Stimulated activated CD8-positive, alpha-beta memory T cell treated with anti-CD3 and anti-CD28 coated beads, Interleukin-2, amount 100 ng/mL, for 1 hour (primary cell): Measurements from ENCODE around the gene THADA.
"Not testable (repeated sequence)": the region's sequence is repeated elsewhere in the genome, so short reads cannot be mapped to it uniquely, and the experiment has no call there.

Experiments
- DNase-seq, 2 donors: peaks; one replicate each; pipeline ENCODE4 v3.0.0-alpha.2; 2020; ENCODE audit warnings: low read depth in 2 of 2

THADA gene, protein sequence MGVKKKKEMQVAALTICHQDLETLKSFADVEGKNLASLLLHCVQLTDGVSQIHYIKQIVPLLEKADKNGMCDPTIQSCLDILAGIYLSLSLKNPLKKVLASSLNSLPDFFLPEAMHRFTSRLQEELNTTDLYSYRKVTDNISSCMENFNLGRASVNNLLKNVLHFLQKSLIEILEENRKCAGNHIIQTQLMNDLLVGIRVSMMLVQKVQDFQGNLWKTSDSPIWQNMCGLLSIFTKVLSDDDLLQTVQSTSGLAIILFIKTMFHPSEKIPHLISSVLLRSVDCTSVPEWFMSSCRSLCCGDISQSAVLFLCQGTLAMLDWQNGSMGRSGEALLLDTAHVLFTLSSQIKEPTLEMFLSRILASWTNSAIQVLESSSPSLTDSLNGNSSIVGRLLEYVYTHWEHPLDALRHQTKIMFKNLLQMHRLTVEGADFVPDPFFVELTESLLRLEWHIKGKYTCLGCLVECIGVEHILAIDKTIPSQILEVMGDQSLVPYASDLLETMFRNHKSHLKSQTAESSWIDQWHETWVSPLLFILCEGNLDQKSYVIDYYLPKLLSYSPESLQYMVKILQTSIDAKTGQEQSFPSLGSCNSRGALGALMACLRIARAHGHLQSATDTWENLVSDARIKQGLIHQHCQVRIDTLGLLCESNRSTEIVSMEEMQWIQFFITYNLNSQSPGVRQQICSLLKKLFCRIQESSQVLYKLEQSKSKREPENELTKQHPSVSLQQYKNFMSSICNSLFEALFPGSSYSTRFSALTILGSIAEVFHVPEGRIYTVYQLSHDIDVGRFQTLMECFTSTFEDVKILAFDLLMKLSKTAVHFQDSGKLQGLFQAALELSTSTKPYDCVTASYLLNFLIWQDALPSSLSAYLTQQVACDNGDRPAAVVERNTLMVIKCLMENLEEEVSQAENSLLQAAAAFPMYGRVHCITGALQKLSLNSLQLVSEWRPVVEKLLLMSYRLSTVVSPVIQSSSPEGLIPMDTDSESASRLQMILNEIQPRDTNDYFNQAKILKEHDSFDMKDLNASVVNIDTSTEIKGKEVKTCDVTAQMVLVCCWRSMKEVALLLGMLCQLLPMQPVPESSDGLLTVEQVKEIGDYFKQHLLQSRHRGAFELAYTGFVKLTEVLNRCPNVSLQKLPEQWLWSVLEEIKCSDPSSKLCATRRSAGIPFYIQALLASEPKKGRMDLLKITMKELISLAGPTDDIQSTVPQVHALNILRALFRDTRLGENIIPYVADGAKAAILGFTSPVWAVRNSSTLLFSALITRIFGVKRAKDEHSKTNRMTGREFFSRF (N-terminal part only)

DNA sequence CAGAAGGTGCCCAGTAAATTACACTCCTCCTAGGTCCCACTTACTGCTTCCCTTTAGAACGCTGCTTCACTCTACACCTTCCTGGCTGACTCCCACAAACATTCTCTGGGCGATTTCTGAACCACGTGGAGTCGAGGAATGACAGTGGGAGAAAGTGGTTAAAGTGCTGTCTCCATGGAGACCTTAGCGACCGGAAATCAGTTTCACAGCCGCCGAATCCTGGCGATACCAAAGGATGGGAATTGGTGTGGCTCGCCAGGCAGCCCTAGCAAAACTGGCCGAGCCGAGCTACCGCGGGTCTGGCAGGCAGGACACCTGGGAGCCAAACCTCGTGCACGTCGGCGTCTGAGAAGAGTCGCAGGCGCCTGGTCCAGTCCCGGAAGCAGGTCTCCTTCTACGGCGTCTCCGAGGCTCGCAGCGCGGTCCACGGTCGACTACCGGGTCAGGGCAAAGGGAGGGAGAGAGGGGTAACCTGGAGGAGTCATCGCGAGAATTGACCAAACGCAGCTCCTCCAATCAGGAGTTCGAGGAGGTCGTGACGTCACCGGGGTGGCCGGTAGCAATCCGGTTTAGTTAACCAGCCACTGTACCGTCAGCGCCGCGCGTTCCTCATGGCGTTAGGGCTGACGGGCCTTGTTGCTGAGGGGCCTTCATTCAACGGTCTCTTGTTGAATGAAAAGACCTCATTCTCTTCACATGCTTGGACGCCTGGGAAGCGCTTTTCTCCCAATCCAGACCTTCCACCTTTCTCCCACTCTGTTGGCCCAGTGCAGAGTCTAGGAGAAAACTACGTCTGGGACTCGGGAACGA lies at the start of gene THADA:
TSS of gene THADA (minus strand) at position 436 of the 810 bp plus-strand sequence. CDS start 3,646 bp downstream, outside the sequence.
- peak; percentile 93 to 94 for DNase-seq

DNA sequence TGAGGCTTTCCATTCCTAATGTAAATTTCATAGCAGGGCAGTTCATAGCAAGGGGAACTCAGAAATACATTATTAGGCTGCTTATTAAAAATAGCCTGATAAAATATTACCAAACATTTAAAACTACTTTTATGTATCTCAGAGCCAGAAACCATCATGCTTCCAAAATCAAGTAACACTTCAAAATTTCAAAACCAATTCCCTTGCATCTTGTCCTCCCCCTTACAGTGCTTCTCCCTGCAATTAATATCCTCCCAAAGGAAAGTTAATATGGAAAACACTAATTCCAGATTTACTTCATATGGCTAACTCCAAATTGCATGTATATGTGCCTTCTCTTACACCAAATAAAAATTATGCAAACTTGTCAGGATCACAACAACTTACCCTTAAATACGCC lies 47.8 kb upstream of the THADA start:
- DNase-seq = no peak

DNA sequence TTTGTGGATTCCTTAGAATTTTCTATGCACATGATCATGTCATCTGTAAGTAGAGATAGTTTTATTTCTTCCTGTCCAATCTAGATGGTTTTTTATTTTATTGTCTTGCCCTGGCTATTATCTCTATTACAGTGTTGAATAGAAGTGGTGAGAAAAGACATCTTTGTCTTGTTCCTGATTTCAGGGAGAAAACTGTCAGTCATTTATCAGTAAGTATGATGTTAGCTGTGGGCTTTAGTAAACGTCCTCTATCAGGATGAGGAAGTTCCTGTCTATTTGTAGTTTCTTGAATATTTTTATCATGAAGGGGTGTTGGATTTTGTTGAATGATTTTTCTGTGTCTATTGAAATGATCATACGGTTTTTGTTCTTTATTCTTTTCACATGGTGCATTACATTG lies 46.5 kb upstream of the THADA start:
- no peak for DNase-seq

DNA sequence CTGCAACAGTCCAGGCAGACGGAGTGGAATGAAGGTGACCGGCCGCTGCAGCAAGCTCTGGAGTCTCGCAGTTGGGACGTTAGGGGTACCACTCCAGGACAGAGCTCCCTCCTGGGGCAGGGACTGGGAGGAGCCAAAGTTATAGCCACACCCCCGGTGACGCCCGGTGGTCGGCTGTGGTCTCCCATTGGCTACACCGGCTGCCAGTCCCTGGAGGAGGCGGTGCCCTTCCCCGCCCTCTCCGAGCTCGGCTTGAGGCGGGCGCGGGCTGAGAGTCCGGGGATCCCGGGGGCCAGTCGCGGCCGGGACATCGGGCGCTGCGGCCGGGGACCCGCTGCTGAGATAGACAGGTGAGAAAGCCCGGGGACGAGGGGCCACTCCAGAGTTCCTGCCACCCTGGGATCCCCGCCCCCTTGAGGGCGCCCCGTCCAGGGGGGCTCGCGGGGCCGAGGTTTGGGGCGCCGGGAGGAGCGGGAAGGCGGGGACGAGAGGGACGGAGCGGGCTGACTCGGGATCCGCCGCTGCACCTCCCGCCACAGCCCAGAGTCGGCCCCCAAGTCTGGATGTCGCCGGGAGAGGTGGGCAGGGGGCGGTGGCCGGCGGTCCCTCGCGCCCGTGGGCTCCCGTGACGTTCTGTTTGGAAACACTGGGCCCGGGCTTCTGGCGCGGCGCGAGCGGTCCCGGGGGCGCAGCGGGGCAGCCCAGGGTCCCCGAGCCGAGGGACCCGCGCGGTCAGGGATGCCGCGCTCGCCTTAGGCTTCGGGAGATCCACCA lies 41.4 kb upstream of the THADA start, which contains the start of gene PLEKHH2:
TSS of gene PLEKHH2 (plus strand) at position 231 of the 774 bp plus-strand sequence. CDS start 7,414 bp downstream, outside the sequence.
- peak; percentile 74 to 79 for DNase-seq

DNA sequence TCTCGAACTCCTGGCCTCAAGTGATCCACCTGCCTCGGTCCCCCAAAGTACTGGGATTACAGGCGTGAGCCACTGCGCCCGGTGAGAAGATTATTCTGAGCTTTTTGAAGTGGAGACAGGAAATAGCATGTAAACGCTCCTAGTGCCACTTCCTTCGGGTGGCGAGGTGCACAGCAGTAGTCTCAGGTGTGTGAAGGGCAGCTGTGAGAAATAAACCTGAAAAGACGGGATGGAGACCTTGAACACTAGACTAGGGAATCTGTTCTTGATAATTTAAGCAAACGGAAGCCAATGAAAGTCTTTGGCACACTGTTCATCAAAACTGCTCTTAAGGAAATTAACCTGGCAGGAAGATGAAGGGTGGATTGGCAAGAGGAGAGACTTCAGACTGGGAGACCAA lies 40.8 kb upstream of the THADA start:
- DNase-seq = no peak

DNA sequence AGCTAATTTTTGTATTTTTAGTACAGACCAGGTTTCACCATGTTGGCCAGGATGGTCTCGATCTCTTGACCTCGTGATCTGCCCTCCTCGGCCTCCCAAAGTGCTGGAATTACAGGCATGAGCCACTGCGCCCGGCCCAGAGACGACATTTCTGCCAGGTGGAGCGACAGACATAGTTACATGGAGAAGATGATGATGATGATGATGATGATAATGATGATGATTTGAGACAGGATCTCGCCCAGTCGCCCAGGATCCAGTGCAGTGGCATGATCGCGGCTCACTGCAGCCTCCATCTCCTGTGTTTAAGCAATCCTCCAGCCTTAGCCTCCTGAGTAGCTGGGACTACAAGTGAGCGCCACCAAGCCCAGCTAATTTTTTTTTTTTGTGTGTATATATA lies 40.3 kb upstream of the THADA start:
- not testable (repeated sequence) for DNase-seq

DNA sequence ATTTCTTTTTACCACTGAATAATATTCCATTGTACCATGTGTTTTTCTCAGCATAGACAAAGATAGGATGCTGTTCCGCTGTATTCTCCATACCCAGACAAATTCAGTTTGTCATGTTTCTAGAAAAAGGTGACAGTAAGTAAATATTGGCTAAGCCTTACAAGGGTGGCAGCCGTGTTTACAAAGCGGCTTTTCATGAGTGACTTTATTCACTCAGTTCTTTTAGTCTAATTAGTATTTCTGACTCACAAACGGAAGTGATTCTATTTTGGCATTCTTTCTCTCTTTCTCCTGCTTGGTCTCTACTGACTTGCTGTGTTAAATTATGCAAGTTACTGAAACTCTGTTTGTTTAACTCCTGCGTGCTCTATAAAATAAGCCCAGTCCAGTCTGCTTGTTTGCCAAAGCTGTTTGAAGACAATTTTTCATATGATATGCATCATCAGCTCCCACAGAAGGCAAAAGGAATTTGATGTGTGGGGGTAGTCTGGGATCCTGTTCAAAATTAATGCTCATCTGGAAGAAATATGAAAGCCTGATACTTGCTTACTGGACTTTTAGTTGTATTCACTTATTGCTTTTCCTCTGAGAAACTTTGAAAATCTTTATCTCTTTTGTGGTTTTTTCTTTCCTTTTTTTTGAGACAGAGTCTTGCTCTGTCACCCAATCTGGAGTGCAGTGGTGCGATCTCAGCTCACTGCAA lies 38.9 kb upstream of the THADA start:
- no peak for DNase-seq

DNA sequence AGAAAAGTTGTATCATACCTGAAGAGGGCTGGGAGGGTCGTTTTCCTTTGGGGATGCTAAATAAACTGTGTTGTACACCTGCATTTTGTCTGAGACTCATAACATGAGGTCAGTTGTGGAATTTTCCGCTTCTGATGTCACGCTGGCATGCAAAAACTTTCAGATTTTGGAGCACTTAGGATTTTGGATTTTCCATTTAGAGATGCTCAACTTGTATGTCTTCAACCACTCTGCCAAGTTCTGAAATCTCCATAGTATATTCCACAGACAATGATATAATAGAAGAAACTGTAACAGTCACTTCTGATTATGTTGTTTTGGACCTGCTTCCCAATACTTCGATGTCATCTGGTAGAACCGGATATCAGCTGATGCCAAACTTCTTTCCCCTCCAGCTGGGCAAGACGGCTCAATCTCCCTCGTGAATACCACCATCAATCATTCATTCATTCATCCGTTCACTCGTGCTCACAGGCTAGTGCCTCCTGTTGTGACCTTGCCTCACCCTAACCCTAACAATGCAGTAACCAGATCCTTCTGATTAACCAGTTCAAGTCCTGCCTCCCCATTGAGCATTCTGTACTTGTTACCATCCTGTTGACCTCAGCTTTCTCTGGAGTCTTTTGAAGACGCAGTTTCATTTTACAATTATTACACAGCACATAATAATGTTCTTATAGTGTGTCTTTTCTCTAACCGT lies 35.9 kb upstream of the THADA start:
- no peak for DNase-seq

DNA sequence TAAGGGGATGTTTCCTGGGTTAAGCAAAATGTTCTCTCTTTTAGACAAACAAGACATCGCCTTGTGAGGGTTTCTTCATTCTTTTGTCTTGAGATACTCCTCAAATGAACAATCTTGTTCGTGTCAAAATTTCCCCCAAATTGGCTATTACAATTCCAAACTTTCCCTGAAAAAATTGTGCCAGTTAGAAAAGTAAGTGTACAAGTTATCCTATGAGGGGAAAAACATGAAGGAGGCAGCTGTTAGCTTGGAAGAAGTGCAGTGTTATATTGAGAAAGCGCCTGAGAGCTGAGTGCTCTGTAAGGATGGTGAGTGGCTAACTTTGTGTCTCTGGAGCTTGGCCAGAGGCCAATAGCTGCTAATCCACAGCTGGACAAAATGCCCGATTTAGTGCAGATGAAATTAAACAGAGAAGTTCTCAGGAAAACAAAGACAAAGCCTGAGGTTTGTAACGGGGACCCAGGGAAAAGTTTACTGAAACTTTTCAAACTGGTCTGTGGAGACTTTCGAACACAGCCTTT lies 27.2 kb upstream of the THADA start:
- no peak for DNase-seq

DNA sequence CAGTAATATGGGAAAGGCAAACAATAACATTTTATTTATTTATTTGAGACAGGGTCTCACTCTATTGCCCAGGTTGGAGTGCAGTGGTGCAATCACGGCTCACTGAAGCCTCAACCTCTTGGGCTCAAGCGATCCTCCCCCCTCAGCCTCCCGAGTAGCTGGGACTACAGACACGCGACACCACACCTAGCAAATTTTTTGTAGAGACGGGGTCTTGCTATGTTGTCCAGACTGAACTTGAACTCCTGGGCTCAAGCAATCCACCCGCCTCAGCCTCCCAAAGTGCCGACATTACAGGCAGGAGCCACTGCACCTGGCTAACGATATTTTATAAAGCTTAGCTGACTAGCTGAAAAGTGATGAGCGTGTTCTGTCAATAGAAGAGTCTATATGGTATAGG lies 23.7 kb upstream of the THADA start:
- DNase-seq = no peak

DNA sequence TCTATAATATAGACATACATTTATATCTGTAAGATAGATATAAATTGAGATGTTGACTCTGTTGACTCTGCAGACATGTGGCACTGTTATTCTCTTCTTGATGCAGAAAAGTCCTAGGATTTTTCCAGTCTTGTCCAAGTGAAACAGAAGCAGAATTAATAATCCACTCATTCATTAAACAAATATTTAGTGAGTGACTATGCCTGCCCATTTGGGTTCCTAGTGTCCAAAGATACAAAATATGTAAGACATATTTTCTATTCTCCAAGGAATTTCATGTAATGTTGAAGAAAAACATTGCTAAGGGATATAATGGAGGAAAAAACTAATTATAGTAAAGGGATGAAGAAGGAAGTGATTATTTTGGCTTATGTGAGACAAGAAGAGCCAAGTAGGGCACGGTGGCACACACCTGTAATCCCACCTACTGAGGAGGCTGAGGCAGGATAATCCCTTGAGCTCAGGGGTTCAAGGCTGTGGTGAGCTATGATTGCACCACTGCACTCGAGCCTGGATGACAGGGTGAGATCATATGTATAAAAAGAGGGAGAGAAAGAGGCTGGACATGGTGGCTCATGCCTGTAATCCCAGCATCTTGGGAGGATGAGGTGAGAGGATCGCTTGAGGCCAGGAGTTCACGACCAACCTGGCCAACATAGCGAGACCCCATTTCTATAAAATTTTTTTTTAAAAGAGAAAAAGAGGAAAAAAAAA lies 21.3 kb upstream of the THADA start:
- no peak for DNase-seq

DNA sequence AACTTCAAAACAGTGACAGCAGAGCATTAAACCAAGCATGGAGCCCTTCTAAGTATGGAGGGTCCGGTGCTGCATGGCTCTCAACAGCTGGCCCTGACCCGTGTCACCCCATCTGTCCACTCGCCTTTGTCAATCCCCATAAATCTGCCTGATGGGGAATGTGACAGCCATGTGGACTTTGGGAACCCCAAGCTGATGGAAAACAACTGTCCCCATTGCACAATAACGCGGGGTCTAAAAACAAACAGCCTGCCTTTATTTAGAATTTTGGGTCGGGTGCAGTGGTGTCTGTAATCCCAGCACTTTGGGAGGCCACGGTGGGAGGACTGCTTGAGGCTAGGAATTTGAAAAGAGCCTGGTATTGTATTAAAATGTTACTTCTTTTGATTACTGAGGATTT lies 17.1 kb upstream of the THADA start:
- DNase-seq = no peak

DNA sequence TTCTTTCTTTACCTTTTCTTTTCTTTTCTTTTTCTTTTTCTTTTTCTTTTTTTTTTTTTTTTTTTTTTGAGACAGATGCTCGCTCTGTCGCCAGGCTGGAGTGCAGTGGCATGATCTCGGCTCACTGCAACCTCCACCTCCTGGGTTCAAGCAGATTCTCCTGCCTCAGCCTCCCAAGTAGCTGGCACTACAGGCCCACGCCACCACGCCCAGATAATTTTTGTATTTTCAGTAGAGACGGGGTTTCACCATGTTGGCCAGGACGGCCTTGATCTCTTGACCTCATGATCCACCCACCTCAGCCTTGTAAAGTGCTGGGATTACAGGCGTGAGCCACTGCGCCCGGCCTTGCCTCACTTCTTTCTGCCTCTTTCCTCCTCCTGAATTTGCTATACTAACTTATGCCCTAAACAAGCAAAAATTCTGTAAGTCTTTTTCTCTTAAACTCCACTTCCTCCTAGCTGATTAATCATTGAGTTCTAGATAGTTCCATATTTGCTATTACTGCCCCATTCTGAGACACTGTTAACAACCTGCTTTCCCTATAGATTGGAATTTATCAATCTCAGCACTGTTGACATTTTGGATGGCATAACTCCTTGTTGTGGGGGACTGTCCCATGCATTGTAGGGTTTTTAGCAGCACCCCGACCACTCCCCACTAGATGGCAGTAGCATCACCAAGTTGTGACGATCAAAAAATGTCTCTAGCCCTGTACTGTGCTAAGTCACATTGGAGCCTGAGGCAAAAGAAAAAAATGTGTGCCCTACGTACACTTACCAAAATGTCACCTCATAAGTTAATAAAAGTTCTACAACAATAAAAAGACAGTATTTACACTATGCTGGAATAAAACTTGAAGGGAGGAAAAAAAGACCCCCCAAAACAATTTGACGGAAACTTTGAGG lies 16.4 kb upstream of the THADA start:
- DNase-seq = peak; percentile 37 to 48

DNA sequence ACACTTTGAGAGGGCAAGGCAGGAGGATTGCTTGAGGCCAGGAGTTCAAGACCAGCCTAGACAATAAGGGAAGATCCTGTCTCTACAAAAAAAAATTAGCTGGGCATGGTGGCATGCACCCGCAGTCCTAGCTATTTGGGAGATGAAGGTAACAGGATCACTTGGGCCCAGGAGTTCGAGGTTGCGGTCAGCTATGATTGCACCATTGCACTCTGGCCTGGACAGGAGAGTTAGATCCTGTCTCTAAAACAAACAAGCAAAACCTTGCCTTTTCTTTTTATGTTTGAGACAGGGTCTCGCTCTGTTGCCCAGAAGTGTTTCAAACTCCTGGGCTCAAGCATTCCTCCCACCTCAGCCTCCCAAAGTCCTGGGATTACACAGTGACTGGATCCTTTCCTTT lies 14.5 kb upstream of the THADA start:
- DNase-seq = no peak

DNA sequence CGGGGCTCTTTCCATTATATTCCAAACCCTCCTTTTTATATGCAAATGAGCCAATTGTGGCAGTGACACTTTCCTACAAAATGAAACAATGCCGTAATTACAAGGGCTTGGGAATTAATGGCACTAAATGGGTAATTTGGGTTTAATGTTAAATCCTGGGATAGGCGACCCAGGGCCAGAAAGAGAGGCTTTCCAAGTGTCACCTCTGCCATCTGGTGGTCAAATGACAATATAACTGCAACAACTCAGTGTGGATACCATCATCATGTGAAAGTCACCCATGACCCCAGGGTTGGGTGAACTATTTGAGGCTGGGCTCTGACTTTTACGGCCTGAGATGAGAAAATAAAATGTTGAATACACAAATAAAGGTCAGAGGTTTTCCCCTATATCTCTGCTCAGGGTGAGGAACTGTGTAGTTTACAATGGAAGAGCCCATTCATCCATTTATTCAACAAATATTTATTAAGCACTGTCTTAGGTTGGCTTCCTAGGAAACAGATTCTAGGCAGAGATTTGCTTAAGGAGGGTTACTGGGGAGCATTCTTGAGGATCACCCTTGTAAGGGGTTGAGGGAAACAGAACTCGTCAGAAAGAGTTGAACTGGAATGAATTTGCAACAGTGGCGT lies 13.6 kb upstream of the THADA start:
- DNase-seq = peak in 1 of 2 donors; percentile 8

DNA sequence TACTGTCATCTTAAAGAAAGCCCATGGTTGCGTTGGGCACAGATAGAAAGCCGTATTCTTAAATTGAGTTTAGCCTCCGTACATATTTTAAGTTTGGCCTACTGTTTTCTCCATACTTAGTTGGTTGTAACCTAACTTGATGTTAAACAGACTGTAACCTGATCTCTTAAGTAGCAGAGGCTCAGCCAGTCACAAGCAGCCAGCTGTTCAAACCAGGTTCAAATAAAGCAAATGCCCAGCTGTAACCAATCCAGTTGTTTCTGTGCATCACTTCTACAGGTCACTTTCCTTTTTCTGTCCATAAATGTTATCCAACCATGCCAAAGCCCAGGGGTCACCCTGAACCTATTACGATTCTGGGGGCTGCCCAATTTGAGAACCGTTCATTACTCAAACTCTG lies 10.0 kb upstream of the THADA start:
- DNase-seq = no peak
